ENCODE data around the gene EMILIN2.
"Not testable (repeated sequence)": the region's sequence is repeated elsewhere in the genome, so short reads cannot be mapped to it uniquely, and the experiment has no call there.

Gene EMILIN2

DNA sequence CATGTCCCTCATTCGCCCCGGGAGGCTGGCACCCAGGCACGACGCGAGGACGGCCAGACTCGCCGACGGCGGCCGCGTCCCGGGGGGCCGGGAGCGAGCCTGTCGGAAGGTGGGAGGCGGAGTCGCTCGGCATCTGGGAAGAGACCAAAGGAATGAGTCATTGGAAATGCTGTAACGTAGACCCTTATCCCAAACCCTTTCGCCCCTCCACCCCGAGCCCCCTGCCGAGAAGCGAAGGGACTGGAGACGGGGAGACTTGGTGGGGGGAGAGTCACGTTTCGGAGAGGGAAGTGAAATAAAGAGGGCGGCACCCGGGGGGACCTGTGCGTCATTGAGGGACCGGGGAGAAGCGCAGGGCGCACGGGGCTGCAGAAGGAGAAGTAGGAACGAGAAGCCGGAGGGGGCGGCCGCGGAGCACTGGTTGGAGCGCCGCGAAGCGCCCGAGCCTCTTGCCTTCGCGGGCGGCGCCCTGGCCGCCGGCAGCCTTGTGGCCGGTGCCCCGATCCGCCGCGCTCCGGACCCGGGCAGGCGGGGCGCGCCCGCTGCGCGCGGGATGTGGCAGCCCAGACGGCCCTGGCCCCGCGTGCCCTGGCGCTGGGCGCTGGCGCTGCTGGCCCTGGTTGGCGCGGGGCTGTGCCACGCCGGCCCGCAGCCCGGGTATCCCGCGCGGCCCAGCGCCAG is at the start of gene EMILIN2:
EMILIN2 (plus strand) TSS at position 371 of the 681 bp plus-strand sequence; CDS start at position 554, 183 bp downstream.
- DNase-seq (ENCODE audit: low read depth, low spot score): no peak

DNA sequence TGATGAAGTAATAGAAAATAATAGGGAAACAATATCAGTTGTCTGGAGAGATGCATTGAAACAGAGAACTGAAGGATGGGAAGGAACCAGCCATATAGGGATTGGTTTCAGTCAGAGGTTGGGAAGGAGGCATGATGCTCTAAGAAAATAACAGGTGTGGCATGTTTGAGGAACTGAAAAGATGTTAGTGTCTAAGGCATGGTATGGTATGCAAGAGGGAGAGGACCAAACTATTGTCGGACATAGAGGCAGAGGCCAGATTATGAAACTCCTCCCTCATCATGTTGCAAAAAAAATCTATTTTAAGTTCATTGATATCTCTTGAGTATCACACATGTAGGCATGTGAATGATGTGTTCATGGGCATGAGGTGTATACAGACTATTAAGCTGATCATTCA is 48.9 kb upstream of the EMILIN2 start:
- DNase-seq (ENCODE audit: low read depth, low spot score): no peak

DNA sequence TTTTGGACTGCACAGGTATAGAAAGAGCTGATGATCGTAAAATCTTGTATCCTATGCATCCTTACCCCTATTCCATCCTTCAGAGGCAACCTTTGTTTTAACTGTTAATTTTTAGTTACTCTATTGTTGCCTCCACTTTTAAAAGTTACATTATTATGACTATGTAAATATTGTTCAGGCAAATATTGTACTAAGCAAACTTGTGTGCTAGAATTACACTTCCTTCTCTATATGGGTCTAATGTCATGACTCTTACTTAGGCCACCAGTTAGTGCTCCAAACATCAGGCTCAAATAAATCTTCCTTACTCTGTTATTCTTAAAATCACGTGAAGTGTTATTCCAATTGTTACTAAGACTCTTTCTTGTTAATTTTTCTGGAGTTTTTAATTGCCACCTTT is 47.4 kb upstream of the EMILIN2 start:
- no peak for DNase-seq (ENCODE audit: low read depth, low spot score)

DNA sequence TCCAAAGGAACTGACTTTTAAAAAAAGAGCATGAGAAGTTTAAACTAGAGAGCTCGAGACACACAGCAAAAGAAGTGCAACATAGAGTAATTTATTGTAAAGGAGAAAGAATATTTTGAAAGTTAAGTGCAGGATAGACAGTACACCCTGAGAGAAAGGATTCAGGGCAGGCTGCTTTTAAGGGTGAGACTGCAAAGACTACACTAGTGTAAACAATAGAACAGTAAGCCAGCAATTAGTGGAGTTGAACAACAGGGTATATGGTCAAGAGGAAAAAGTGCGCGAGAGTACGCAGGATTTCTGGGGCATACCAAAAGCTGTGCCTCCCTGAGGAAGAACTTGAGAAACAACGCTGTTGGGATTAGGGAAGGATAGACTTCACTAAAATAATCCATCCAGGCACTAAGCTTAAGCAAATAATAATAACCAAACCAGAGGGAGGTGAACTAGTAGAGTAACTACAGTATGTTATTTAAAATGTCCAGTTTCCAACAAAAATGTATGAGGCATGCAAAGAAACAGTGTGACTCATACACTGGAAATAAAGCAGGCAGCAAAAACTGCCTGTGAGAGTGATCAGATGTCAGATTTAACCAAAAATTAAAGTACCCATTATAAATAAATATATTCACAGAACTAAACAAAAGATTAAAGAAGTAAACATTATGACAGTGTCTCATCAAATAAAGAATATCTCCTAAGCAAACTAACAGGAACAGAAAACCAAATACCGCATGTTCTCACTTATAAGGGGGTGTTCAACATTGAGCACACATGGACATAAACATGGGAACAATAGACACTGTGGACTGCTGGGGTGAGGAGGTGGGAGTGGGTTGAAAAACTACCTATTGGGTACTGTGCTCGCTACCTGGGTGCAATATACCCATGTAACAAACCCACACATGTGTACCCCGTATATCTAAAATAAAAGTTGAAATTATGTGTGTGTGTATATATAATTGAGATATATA is 40.5 kb upstream of the EMILIN2 start:
- DNase-seq (ENCODE audit: low read depth, low spot score): no peak

DNA sequence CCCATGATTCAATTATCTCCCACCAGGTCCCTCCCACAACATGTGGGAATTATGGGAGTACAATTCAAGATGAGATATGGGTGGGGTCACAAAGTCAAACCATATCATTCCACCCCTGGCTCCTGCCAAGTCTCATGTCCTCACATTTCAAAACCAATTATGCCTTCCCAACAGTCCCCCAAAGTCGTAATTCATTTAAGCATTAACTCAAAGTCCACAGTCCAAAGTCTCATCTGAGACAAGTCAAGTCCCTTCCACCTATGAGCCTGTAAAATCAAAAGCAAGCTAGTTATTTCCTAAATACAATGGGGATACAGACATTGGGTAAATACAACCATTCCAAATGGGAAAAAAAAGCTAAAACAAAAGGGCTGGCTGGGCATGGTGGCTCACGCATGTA is 38.2 kb upstream of the EMILIN2 start:
- DNase-seq (ENCODE audit: low read depth, low spot score): not testable (repeated sequence)

DNA sequence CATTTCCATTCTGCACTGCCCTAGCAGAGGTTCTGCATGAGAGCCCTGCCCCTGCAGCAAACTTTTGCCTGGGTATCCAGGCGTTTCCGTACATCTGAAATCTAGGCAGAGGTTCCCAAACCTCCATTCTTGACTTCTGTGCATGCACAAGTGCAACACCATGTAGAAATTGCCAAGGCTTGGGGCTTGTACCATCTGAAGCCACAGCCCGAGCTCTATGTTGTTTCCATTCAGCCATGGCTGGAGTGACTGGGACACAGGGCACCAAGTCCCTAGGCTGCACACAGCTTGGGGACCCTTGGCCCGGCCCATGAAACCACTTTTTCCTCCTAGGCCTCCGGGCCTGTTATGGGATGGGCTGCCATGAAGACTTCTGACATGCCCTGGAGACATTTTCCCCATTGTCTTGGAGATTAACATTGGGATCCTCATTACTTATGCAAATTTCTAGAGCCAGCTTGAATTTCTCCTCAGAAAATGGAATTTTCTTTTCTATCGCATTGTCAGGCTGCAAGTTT is 37.1 kb upstream of the EMILIN2 start:
- not testable (repeated sequence) for DNase-seq (ENCODE audit: low read depth, low spot score)

DNA sequence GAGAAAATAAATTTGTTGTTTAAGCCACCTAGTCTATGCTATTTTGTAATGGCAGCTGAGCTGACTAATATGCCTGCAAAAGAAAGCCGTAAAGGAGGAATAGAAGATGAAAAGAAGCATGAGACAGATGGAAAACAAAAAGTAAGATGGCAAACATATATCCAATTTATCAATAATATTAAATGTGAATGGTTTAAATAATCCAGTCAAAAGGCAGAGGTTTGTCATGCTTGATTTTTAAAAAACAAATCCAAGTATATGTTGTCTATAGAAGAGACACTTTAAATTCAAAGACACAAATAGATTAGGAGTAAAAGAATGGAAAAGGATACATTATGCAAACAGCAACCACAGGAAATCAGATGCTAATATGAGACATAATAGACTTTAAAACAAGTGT is 35.4 kb upstream of the EMILIN2 start:
- no peak for DNase-seq (ENCODE audit: low read depth, low spot score)

DNA sequence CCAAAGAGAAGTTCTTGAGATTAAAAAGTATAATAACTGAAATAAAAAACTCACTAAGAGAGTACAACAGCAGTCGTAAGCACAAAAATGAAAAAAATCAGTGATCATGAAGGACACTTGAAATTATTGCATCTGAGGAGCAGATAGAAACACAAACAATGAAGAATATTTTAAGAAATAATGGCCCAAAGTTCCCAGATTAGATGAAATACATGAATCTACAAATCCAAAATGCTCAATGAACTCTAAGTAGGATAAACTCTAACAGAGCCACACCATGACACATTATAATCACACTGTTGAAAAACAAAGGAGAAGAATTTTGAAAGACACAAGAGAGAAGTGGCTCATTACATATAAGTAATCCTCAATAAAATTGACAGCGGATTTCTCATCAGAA is 31.9 kb upstream of the EMILIN2 start:
- DNase-seq (ENCODE audit: low read depth, low spot score): no peak

DNA sequence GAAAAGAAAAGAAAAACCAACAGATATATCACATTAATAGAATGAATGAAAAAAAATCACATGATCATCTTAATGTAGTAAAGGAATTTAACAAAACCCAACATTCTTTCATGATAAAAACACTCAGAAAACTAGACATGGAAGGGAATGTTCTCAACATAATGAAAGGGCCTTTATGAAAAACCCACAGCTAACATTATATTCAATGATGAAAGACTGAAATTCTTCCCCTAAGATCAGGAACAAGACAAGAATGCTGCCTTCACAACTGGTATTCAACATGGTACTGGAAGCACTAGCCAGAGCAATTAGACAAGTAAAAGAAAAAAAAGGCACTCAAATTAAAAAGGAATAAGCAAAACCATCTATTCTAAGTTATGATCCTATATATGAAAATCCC is 28.5 kb upstream of the EMILIN2 start:
- no peak for DNase-seq (ENCODE audit: low read depth, low spot score)

DNA sequence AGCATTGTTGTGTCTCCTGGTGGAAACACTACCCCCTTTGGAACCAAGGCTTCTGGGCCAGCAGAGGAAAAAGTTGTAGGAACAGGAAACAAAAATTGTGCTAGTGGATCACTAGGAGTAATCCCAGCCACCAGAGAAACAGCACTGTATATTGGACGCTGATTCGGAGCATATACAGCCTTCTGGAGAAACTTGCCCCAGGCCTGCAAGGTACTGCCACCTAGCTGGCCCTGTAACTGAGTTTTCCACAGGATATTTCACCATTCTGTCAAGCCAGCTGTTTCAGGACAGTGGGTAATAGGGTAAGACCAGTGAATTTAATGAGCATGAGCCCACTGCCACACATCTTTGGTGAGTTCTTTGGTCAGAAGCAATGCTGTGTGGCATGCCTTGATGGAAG is 25.1 kb upstream of the EMILIN2 start:
- DNase-seq (ENCODE audit: low read depth, low spot score): no peak

DNA sequence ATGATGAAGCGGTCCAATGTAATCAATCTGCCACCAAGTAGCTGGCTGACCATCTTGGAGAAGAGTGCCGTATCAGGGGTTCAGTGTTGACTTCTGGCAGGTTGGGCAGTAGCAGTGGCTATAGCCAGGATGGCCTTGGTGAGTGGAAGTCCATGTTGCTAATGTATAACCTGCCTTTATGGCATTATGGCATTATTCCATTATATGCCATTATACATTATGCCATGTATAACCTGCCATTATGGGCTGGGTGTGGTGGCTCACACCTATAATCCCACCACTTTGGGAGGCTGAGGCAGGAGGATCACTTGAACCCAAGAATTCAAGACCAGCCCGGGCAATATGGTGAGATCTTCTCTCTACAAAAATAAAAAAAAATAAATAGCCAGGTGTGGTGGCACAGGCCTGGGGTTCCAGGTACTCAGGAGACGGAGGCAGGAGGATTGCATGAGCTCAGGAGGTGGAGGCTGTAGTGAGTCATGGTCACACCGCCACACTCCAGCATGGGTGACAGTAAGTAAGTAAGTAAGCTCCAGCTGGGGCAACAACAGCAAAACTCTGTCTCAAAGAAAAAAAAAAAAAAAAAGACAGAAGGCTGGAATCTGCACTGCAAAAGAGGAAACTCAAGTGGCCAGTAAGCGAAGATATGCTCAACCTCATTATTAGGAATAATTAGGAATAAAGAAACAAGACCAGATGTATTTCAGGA is 24.4 kb upstream of the EMILIN2 start:
- DNase-seq (ENCODE audit: low read depth, low spot score): no peak

DNA sequence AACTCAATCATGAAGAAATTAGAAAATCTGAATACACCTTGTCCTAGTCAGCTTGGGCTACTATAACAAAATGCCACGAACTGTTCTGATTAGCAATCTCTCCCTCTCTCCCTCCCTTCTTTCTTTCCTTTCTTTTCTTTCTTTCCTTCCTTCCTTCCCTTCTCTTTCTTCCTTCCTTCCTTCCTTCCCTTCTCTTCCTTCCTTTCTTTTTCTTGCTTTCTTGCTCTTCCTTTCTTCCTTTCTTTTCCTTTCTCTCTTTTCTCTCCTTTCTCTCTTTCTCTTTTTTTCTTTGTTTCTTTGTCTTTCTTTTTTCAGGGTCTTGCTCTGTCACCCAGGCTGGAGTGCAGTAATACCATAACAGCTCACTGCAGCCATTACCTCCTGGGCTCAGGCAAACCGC is 23.6 kb upstream of the EMILIN2 start:
- DNase-seq (ENCODE audit: low read depth, low spot score): no peak

DNA sequence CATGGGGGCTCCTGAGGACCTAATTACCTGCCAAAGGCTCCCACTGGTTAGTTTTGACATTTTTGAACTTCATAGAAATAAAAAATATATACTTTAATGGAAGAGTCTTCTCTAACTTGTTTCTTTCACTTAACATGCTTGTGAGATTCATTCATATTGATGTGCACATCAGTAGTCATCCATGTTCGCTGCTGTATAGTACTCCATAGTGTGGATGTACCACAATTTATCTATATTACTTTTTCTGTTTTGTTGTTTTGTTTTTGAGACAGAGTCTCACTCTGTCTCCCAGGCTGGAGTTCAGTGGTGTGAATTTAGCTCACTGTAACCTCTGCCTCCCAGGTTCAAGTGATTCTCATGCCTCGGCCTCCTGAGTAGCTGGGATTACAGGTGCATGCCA is 22.8 kb upstream of the EMILIN2 start:
- no peak for DNase-seq (ENCODE audit: low read depth, low spot score)

DNA sequence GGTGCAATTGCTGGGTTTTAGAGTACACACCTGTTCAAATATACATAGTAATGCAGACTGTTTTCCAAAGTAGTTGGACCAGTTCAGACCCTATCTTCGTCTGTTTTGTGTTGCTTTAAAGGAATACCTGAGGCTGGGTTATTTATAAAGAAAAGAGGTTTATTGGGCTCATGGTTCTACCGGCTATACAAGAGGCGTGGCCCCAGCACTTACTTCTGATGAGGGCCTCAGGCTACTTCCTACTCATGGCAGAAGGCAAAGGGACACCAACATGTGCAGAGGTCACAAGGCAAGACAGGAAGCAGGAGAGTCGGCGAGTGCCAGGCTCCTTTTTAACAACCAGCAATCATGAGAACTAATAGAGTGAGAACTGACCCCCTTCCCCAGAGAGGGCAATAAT is 21.9 kb upstream of the EMILIN2 start:
- DNase-seq (ENCODE audit: low read depth, low spot score): no peak

DNA sequence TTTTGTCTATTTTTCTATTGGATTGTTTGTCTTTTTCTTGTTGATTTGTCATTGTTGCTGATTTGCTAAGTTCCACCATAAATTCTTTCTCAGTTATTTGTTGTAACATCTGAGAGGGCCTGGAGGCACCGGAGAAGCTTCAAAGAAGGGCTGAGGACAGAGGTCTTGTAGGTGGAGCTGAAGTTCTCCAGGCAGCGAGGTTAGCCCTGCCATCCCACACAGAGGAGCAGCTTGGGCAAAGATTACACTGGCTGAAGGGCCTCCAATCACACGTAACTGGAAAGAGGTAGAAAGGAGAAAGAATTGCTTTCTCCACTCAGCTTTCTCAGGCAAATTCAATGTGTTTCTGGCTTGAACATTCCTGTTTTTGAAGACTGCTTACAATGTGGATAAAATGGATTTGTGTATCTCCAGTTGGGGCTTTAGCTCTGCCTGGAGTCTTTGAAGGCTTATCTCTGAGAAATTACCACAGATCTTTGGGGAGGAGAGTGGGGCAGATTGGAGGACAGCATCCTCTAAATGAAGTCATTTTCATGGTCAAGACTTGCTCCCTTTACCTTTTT is 21.1 kb upstream of the EMILIN2 start:
- no peak for DNase-seq (ENCODE audit: low read depth, low spot score)

DNA sequence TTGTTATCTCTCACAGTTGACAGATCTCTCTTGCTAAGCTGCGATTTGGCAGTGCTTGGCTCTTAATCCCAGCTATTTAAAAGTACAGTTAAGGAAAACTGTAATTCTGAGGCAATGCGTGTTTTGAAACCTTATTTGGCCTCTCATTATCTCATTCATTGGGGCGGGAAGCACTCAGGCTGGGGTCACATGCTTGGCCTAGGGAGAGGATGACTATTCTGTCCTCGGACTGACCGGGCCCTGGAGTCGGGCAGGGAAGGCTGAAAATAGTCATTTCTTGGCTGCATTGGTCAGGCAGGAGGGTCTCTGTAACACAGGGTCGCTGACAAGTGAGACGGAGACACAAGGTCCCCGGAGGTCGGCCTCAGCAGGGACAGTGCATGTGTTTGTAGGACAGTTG is 20.2 kb upstream of the EMILIN2 start:
- DNase-seq (ENCODE audit: low read depth, low spot score): no peak

DNA sequence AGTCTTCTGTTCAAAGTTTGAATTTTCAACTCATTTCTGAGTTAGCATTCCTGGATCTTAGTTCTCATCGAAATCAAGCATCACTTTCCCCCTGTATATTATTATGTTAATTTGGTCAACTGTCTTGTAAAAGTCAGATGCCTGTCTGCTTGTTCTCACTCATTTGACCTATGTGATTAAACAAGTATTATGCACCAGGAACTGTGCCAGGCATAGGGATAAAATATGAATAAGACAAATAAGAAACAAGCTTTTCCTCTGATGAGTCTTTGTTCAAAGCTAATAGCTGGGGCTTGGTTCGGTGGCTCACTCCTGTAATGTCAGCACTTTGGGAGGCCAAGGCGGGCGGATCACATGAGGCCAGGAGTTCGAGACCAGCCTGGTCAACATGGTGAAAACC is 19.7 kb upstream of the EMILIN2 start:
- no peak for DNase-seq (ENCODE audit: low read depth, low spot score)

DNA sequence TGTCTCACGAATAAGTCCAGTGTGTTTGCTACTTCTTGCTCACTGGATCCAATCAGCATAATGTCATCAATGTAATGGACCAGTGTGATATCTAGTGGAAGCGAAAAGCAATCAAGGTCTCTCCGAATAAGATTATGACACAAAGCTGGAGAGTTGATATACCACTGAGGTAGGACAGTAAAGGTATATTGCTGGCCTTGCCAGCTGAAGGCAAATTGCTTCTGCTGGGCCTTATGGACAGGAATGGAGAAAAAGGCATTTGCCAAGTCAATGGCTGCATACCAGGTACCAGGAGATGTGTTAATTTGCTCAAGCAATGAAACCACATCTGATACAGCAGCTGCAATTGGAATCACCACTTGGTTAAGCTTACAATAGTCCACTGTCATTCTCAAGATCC is 10.7 kb upstream of the EMILIN2 start:
- DNase-seq (ENCODE audit: low read depth, low spot score): not testable (repeated sequence)

DNA sequence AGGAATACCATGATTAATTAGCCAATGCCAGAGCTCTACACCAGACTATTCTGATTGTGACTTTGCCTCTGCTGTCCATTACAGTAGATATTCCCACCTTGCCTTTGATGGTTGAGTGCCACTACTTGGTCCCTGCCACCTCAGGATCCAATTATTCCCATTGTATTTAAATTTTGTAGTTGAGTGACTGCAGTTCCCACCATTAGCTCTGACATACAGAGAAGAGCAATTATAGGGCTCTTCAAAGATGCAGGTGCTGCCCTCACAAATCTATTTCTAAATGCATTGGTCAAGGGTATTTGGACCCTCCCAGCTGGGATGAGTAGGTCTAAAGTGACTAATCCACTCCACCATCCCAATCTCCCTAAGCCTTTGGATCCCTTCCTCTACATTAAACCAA is 9.5 kb upstream of the EMILIN2 start:
- DNase-seq (ENCODE audit: low read depth, low spot score): not testable (repeated sequence)

DNA sequence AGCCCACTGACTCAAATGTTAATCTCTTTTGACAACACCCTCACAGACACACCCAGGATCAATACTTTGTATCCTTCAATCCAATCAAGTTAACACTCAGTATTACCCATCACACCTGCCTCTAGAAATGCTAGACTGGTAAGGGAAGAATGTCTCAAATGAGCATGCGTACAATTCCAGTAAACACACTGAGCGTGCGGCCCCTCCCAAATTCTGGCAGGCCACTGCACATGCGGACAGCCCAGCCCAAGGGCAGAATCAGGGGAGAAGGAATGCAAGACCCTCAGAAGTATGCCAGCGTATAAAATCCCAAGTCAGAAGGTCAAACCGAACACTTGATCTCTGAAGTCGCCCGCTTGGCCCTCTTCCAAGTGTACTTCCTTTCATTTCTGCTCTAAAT is 7.6 kb upstream of the EMILIN2 start:
- DNase-seq (ENCODE audit: low read depth, low spot score): no peak

DNA sequence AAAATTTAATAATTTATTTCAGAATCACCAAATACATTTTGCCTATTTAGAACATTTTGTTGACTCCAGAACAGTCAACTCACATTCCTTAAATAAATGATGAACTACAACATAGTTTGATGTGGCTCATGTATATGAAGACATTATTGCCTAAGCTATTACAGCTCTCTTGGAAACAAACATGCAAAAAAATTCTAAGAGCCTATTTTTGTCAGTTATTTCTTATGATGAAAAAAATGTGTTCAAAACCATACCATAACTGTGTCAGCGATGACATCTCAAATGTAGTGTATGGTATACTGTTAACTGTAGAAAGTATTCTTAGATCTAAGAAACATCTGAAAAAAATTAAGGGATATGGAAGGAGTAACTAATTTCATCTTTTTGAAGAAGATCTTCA is 6.3 kb upstream of the EMILIN2 start:
- no peak for DNase-seq (ENCODE audit: low read depth, low spot score)

DNA sequence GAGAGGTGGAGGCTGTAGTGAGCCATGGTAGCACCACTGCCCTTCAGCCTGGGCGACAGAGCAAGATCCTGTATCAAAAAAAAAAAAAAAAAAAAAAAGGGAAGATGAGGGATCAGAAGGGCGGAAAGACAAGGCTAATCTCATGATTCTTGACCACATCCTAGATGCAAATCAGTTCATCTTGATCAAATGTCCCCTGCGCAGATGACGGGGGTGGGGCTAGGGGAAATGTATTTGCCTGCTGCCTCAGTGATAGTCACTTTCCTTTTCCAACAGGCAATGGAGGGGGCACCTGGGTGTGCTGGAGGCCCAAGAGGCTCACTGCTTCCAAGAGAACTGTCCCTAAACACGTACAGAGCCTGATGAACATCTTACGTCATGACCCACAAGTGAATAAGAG is 3.7 kb upstream of the EMILIN2 start:
- no peak for DNase-seq (ENCODE audit: low read depth, low spot score)
